Endothelial cell of umbilical vein (primary cell): ENCODE results near the gene NHSL2. TPM values are rescaled to one million over a fixed set of nuclear protein-coding genes. Genes with fewer than 3 reads are reported as not detected.

Source experiments
- BruUV-seq: library from RNA; stranded (reverse); fragments of 400-500 nt; replicated peaks from 2 replicates; lab custom pipeline; 2021; lab: Mats Ljungman, UMichigan
- CTCF ChIA-PET: fragments of 300-600, 350-600 bp; sonication (Branson Sonifier 250); formaldehyde crosslinking; loops from one replicate; lab custom pipeline; 2021; ENCODE audit warnings: antibody characterized with exemption, inconsistent platforms; lab: Charles Lee
- POLR2A ChIA-PET: fragments of 300-600, 350-600 bp; sonication (Branson Sonifier 250); formaldehyde crosslinking; loops from one replicate; lab custom pipeline; 2021; ENCODE audit warnings: antibody characterized with exemption, inconsistent platforms; lab: Charles Lee
- DNase-seq: peaks from one replicate; pipeline ENCODE4 v3.0.0-alpha.2; 2011; ENCODE audit warnings: low read depth, low spot score
- FAIRE-seq: peaks from 2 replicates; lab custom pipeline; 2011; peaks lifted over from hg19 to GRCh38; lab: Jason Lieb, UNC
- H2AFZ ChIP-seq: 2 replicates; pipeline ENCODE4 v1.6.0; 2012; ENCODE audit warnings: low read depth, low read length, control low read depth, inconsistent platforms
- H3K27ac ChIP-seq: 2 replicates; pipeline ENCODE4 v1.5.1; 2011; ENCODE audit warnings: low read depth, mild to moderate bottlenecking, control low read depth, low read length, moderate library complexity; ENCODE audit not compliant: insufficient read depth
- H3K27me3 ChIP-seq, 2 experiments: 2 replicates each; pipeline versions ENCODE4 v1.6.0 to v1.6.1; 2011; ENCODE audit warnings: low read length in 2 of 2, mixed read lengths in 1 of 2; ENCODE audit not compliant: control insufficient read depth in 2 of 2, insufficient read depth in 2 of 2
- H3K36me3 ChIP-seq, 2 experiments: 2 replicates in 1 of 2; 3 replicates in 1 of 2; pipeline ENCODE4 v1.5.1; 2011; ENCODE audit warnings: low read length in 2 of 2, mild to moderate bottlenecking in 1 of 2, moderate library complexity in 1 of 2; ENCODE audit not compliant: control insufficient read depth in 2 of 2, insufficient read depth in 2 of 2; ENCODE audit errors: extremely low read depth in 1 of 2
- H3K4me1 ChIP-seq: 3 replicates; pipeline ENCODE4 v1.5.1; 2011; ENCODE audit warnings: mild to moderate bottlenecking, low read length; ENCODE audit not compliant: control insufficient read depth, insufficient read depth; ENCODE audit errors: extremely low read depth
- H3K4me2 ChIP-seq: 2 replicates; pipeline ENCODE4 v1.6.1; 2011; ENCODE audit warnings: low read length, control low read depth, mixed read lengths; ENCODE audit not compliant: insufficient read depth
- H3K4me3 ChIP-seq, 3 experiments: fragments of 200-600 bp in 1 of 3; sonication (generic), shearing (Covaris generic) in 1 of 3; replicated peaks in 1 of 3; 2 replicates each; pipeline ENCODE4 v1.5.1; 2011 to 2016; ENCODE audit warnings: control low read depth in 3 of 3, low read length in 3 of 3, mild to moderate bottlenecking in 2 of 3, inconsistent platforms in 1 of 3, low read depth in 1 of 3, moderate library complexity in 1 of 3; ENCODE audit not compliant: insufficient read depth in 1 of 3
- H3K79me2 ChIP-seq: 2 replicates; pipeline ENCODE4 v1.6.0; 2012; ENCODE audit warnings: low read length, inconsistent platforms; ENCODE audit not compliant: control insufficient read depth, insufficient read depth
- H3K9ac ChIP-seq: replicated peaks from 2 replicates; pipeline ENCODE3; 2011; ENCODE audit warnings: low read length, control low read depth; ENCODE audit not compliant: insufficient read depth; ENCODE audit errors: extremely low read depth
- H3K9me1 ChIP-seq: replicated peaks from 3 replicates; pipeline ENCODE4 v1.6.0; 2011; ENCODE audit warnings: mild to moderate bottlenecking, low read length; ENCODE audit not compliant: control insufficient read depth, insufficient read depth; ENCODE audit errors: extremely low read depth
- H3K9me3 ChIP-seq: replicated peaks from 2 replicates; pipeline ENCODE4 v1.5.1; 2012; ENCODE audit warnings: low read length, inconsistent platforms; ENCODE audit not compliant: control insufficient read depth, insufficient read depth
- H4K20me1 ChIP-seq: replicated peaks from 2 replicates; pipeline ENCODE3; 2011; ENCODE audit warnings: mild to moderate bottlenecking, low read length; ENCODE audit not compliant: control insufficient read depth, insufficient read depth; ENCODE audit errors: extremely low read depth
- FOS ChIP-seq: IDR thresholded peaks from 2 replicates; pipeline ENCODE4 v1.6.1; 2011; ENCODE audit warnings: mild to moderate bottlenecking, low read length, moderate library complexity, borderline replicate concordance; ENCODE audit not compliant: insufficient read depth
- GATA2 ChIP-seq: IDR thresholded peaks from 2 replicates; pipeline ENCODE4 v1.7.0; 2011; ENCODE audit warnings: low read depth, mild to moderate bottlenecking, moderate library complexity, mixed read lengths, low read length; ENCODE audit not compliant: insufficient read length, insufficient read depth
- JUN ChIP-seq: IDR thresholded peaks from 2 replicates; pipeline ENCODE4 v1.6.1; 2011; ENCODE audit warnings: borderline replicate concordance, low read depth; ENCODE audit not compliant: insufficient read length, insufficient read depth
- dilution Hi-C: fragments of 300-500 bp; cut with MboI; formaldehyde crosslinking; loops from one replicate; pipeline ENCODE4 v1.15.0; 2019; ENCODE audit warnings: low sequenced_read_pairs; ENCODE audit not compliant: extremely low pct_ligation_motif_present
- intact Hi-C: fragments of 100-400 bp; cut with micrococcal nuclease; formaldehyde crosslinking; loops from one replicate; pipeline ENCODE4 v1.10.0; 2022
- polyA plus RNA-seq, 4 experiments: library from polyadenylated mRNA; depleted of rRNA in 3 of 4; stranded (reverse) in 3 of 4; unstranded in 1 of 4; fragments of >200 nt; gene quantifications; 2 replicates each; pipeline versions ENCODE4 v1.2.1 to v1.2.3, GENCODE V29; 2011 to 2012; ENCODE audit warnings: missing spikeins in 1 of 4
- small RNA-seq: library from RNA; depleted of rRNA; stranded (forward); fragments of <200 nt; gene quantifications from one replicate; pipeline ENCODE3, GENCODE V24; 2012; ENCODE audit warnings: low replicate concordance, low read depth; ENCODE audit not compliant: insufficient read depth, insufficient read length
- total RNA-seq: library from RNA; stranded (reverse); gene quantifications from 2 replicates; pipeline ENCODE4 v1.2.3, GENCODE V29; 2021
- TF ChIP-seq, protein P1 (sequence below), 2 donors: IDR thresholded peaks; 1 replicate in 1 of 2; 2 replicates in 1 of 2; pipeline ENCODE4 v1.5.1; 2011; ENCODE audit warnings: low read length in 2 of 2, mild to moderate bottlenecking in 2 of 2, moderate library complexity in 2 of 2, control low read depth in 1 of 2, inconsistent platforms in 1 of 2, low read depth in 1 of 2; ENCODE audit not compliant: insufficient read depth in 1 of 2; ENCODE audit errors: extremely low read depth in 1 of 2

NHSL2 gene
- total and polyA plus RNA-seq, 2 donors (not counting 3 experiments of a cell fraction or from before 2014, with no cell fraction given) = 23.5 to 49.9 TPM

- peak; percentile 31 for TF ChIP-seq JUN
- TF ChIP-seq, protein P1, sequence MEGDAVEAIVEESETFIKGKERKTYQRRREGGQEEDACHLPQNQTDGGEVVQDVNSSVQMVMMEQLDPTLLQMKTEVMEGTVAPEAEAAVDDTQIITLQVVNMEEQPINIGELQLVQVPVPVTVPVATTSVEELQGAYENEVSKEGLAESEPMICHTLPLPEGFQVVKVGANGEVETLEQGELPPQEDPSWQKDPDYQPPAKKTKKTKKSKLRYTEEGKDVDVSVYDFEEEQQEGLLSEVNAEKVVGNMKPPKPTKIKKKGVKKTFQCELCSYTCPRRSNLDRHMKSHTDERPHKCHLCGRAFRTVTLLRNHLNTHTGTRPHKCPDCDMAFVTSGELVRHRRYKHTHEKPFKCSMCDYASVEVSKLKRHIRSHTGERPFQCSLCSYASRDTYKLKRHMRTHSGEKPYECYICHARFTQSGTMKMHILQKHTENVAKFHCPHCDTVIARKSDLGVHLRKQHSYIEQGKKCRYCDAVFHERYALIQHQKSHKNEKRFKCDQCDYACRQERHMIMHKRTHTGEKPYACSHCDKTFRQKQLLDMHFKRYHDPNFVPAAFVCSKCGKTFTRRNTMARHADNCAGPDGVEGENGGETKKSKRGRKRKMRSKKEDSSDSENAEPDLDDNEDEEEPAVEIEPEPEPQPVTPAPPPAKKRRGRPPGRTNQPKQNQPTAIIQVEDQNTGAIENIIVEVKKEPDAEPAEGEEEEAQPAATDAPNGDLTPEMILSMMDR (IDR thresholded peaks at IDR 0.05; ENCODE audit: extremely low read depth in 1 of 2, insufficient read depth in 1 of 2, low read depth in 1 of 2, low read length in 2 of 2) = no peak
- no peak for TF ChIP-seq GATA2
- TF ChIP-seq FOS = peak; percentile 34
These were observed 291.3 kb downstream of the NHSL2 start for GRCh38 chrX:72201836-72202536.

More at GRCh38 chrX:72201836-72202536, 291.3 kb downstream of the NHSL2 start:
- intact Hi-C loops (no loop called here), dilution Hi-C loops (no loop called here)
- H4K20me1 ChIP-seq = no peaks in the 10 kb centered on the region
- H3K36me3 ChIP-seq = peaks cover 5 to 6% of the 10 kb centered on the region in 2 experiments
- H2AFZ ChIP-seq = peak overlapping the region; percentile 1
- FAIRE-seq (peak; percentile 97), DNase-seq (peak; percentile 66)
- POLR2A ChIA-PET = no interaction called here
- peak overlapping the region in 1 of 3 experiments; percentile 30 for H3K4me3 ChIP-seq
- peak overlapping the region; percentile 89 for H3K27ac ChIP-seq
- H3K4me1 ChIP-seq = peaks cover 17% of the 10 kb centered on the region
- H3K4me2 ChIP-seq = peak overlapping the region; percentile 40
- H3K79me2 ChIP-seq = no peaks in the 10 kb centered on the region
- no peaks in the 10 kb centered on the region for H3K9me1 ChIP-seq
- CTCF ChIA-PET = no interaction called here
- BruUV-seq = no TSS peak
- no peaks in the 10 kb centered on the region for H3K27me3 ChIP-seq
- H3K9ac ChIP-seq = peak overlapping the region; percentile 58
- no peaks in the 10 kb centered on the region for H3K9me3 ChIP-seq

Small RNAs within 50 kb of the gene (small RNA-seq; reads per million reads assigned to genes)
- gene RNU6-1078P = not detected

Other genes with a start within 250 kb of the NHSL2 start
- gene CXorf49, start 192.6 kb upstream of the NHSL2 start, total RNA-seq = not detected in 2 replicates
- gene CXorf49, start 192.6 kb upstream of the NHSL2 start, polyA plus RNA-seq = not detected in 2 replicates
- not detected in 2 replicates for gene CXorf49B, start 147.5 kb upstream of the NHSL2 start, total RNA-seq
- not detected in 2 replicates for gene CXorf49B, start 147.5 kb upstream of the NHSL2 start, polyA plus RNA-seq
- gene RTL5, start 221.1 kb downstream of the NHSL2 start, total RNA-seq = 1.7 and 2.1 TPM in 2 replicates
- 0.99 and 1.0 TPM in 2 replicates for gene RTL5, start 221.1 kb downstream of the NHSL2 start, polyA plus RNA-seq